GM23338 (cell line): ENCODE results near the gene TBX19. TPM values are rescaled to one million over a fixed set of nuclear protein-coding genes. Genes with fewer than 3 reads are reported as not detected.
"Not testable (repeated sequence)": the region's sequence is repeated elsewhere in the genome, so short reads cannot be mapped to it uniquely, and the experiment has no call there.

ENCODE experiments used
- ATAC-seq: fragments of 200-7000 bp; cut with Tn5 transposase; 3 replicates; pipeline ENCODE4 v1.9.1; 2020
- DNase-seq: peaks from one replicate; pipeline ENCODE4 v3.0.0-alpha.2; 2015; ENCODE audit warnings: low spot score
- H2AFZ ChIP-seq: fragments of 200-600 bp; sonication (generic); 2 replicates; pipeline ENCODE4 v1.8.0; 2016; ENCODE audit warnings: antibody characterized with exemption, mild to moderate bottlenecking, moderate library complexity
- H3F3A ChIP-seq: fragments of 200-600 bp; sonication (generic); replicated peaks from 2 replicates; pipeline ENCODE4 v1.8.0; 2017; ENCODE audit warnings: antibody characterized with exemption, mixed run types, low read depth
- H3K27ac ChIP-seq: fragments of 200-600 bp; sonication (generic); 2 replicates; pipeline ENCODE4 v1.6.1; 2016; ENCODE audit warnings: low read depth
- H3K27me3 ChIP-seq: fragments of 200-600 bp; sonication (generic); 2 replicates; pipeline ENCODE4 v1.8.0; 2016; ENCODE audit warnings: mild to moderate bottlenecking, mixed run types, moderate library complexity; ENCODE audit not compliant: insufficient read depth
- H3K36me3 ChIP-seq: fragments of 200-600 bp; sonication (generic); 2 replicates; pipeline ENCODE4 v1.8.0; 2016; ENCODE audit warnings: mild to moderate bottlenecking; ENCODE audit not compliant: insufficient read depth
- H3K4me1 ChIP-seq: fragments of 200-600 bp; sonication (generic); 2 replicates; pipeline ENCODE4 v1.8.0; 2016; ENCODE audit warnings: mild to moderate bottlenecking, moderate library complexity; ENCODE audit not compliant: insufficient read depth
- H3K4me2 ChIP-seq: fragments of 200-600 bp; sonication (generic); 2 replicates; pipeline ENCODE4 v1.7.1; 2017; ENCODE audit warnings: mixed run types
- H3K4me3 ChIP-seq: fragments of 200-600 bp; sonication (generic); 2 replicates; pipeline ENCODE4 v1.6.1; 2016; ENCODE audit warnings: mixed run types
- H3K79me2 ChIP-seq: fragments of 200-600 bp; sonication (generic); replicated peaks from 2 replicates; pipeline ENCODE4 v1.8.0; 2017; ENCODE audit warnings: mild to moderate bottlenecking; ENCODE audit not compliant: insufficient read depth
- H3K9me2 ChIP-seq: fragments of 200-600 bp; sonication (generic); 2 replicates; pipeline ENCODE4 v1.8.0; 2017; ENCODE audit not compliant: insufficient read depth
- H4K20me1 ChIP-seq: fragments of 200-600 bp; sonication (generic); replicated peaks from 2 replicates; pipeline ENCODE4 v1.8.0; 2017; ENCODE audit warnings: mild to moderate bottlenecking; ENCODE audit not compliant: insufficient read depth
- H3K27ac Mint-ChIP-seq: 2 replicates; pipeline ENCODE4 v1.8.0; 2020; ENCODE audit warnings: inconsistent platforms, mild to moderate bottlenecking, moderate library complexity, mixed read lengths
- H3K27me3 Mint-ChIP-seq: 3 replicates; pipeline ENCODE4 v1.8.0; 2022; ENCODE audit warnings: low read depth, mild to moderate bottlenecking, moderate library complexity, mixed read lengths, inconsistent platforms; ENCODE audit not compliant: insufficient read depth, poor library complexity
- H3K36me3 Mint-ChIP-seq: 3 replicates; pipeline ENCODE4 v1.8.0; 2021; ENCODE audit warnings: low read depth, mild to moderate bottlenecking, inconsistent platforms, moderate library complexity, mixed read lengths
- H3K4me1 Mint-ChIP-seq: 3 replicates; pipeline ENCODE4 v1.8.0; 2020; ENCODE audit warnings: mild to moderate bottlenecking, inconsistent platforms, mixed read lengths
- H3K4me3 Mint-ChIP-seq: 3 replicates; pipeline ENCODE4 v1.8.0; 2021; ENCODE audit warnings: moderate library complexity, mild to moderate bottlenecking, inconsistent platforms, mixed read lengths
- H3K9me3 Mint-ChIP-seq: 3 replicates; pipeline ENCODE4 v1.8.0; 2020; ENCODE audit warnings: moderate library complexity, mild to moderate bottlenecking, inconsistent platforms, mixed read lengths
- CTCF ChIP-seq, 2 experiments: fragments of 200-600 bp in 1 of 2; sonication (generic) in 1 of 2; conservative IDR thresholded peaks; 2 replicates each; pipeline versions ENCODE4 v1.5.1 to v1.6.1; 2016 to 2017; ENCODE audit warnings: antibody characterized with exemption in 2 of 2, low read depth in 2 of 2, mild to moderate bottlenecking in 2 of 2, moderate library complexity in 1 of 2
- ETS1 ChIP-seq: IDR thresholded peaks from 2 replicates; pipeline ENCODE4 v1.6.1; 2016; ENCODE audit warnings: antibody characterized with exemption
- EZH2phosphoT487 ChIP-seq: fragments of 200-600 bp; sonication (generic); IDR thresholded peaks from one replicate; pipeline ENCODE4 v1.8.1; 2018; ENCODE audit warnings: antibody characterized with exemption; ENCODE audit not compliant: unreplicated experiment
- JUNB ChIP-seq: IDR thresholded peaks from one replicate; pipeline ENCODE4 v1.6.1; 2016; ENCODE audit warnings: antibody characterized with exemption; ENCODE audit not compliant: unreplicated experiment
- NANOG ChIP-seq: IDR thresholded peaks from 2 replicates; pipeline ENCODE4 v1.6.1; 2016; ENCODE audit warnings: antibody characterized with exemption, borderline replicate concordance
- POLR2AphosphoS5 ChIP-seq: IDR thresholded peaks from 2 replicates; pipeline ENCODE4 v1.6.1; 2016; ENCODE audit warnings: antibody characterized with exemption, low read depth
- STAT1 ChIP-seq: IDR thresholded peaks from one replicate; pipeline ENCODE4 v1.6.1; 2016; ENCODE audit warnings: antibody characterized with exemption; ENCODE audit not compliant: unreplicated experiment
- ZNF331 ChIP-seq: fragments of 250-450 bp; sonication (Bioruptor Pico); IDR thresholded peaks from 2 replicates; pipeline ENCODE4 v1.5.0; 2020; ENCODE audit warnings: low read depth, mild to moderate bottlenecking, moderate library complexity
- ZNF462 ChIP-seq: fragments of 250-450 bp; sonication (Bioruptor Pico); IDR thresholded peaks from 2 replicates; pipeline ENCODE4 v1.5.0; 2020; ENCODE audit warnings: mild to moderate bottlenecking, moderate library complexity
- polyA plus RNA-seq: library from polyadenylated mRNA; unstranded; fragments of >200 nt; fragmentation: Nextera tagmentation; extraction: Ambion mirVana; gene quantifications from 2 replicates; pipeline ENCODE4 v1.2.1, GENCODE V29; 2016
- total RNA-seq: library from RNA; depleted of rRNA; stranded (reverse); fragments of >200 nt; shearing (Covaris generic); gene quantifications from 2 replicates; pipeline ENCODE4 v1.2.3, GENCODE V29; 2014

TBX19 gene
- total and polyA plus RNA-seq, 2 experiments from 2014 or later = 0.76 to 1.1 TPM

- not testable (repeated sequence) for H3K27me3 Mint-ChIP-seq, H3K4me2 ChIP-seq, H3K27ac Mint-ChIP-seq, H3K27me3 ChIP-seq, ATAC-seq, H4K20me1 ChIP-seq, H3K4me1 Mint-ChIP-seq, H3K9me3 Mint-ChIP-seq, H3K79me2 ChIP-seq, H3K9me2 ChIP-seq, H3F3A ChIP-seq, H3K4me3 Mint-ChIP-seq, H3K27ac ChIP-seq, H3K36me3 ChIP-seq, H3K36me3 Mint-ChIP-seq, DNase-seq, H3K4me1 ChIP-seq
- 0 out of 2 replicates have a peak overlapping the region, but pooled peaks have one; percentile 80 for H2AFZ ChIP-seq
- H3K4me3 ChIP-seq = 0 out of 2 replicates have a peak overlapping the region, but pooled peaks have one; percentile 6
Observed at GRCh38 chr1:168354335-168355269, 73.9 kb downstream of the TBX19 start.

- ATAC-seq (no peak), DNase-seq (no peak)
- no peak overlapping the region for H3K4me3 ChIP-seq
- no peaks in the 10 kb centered on the region for H4K20me1 ChIP-seq
- H3K4me2 ChIP-seq = no peak overlapping the region
- Mint-ChIP-seq H3K36me3 (no peaks in the 10 kb centered on the region), H3K27me3 (peaks cover 2% of the 10 kb centered on the region), H3K9me3 (no peaks in the 10 kb centered on the region), H3K4me3 (no peak overlapping the region), H3K4me1 (no peaks in the 10 kb centered on the region; the same call in 2 of the 3 replicates), H3K27ac (no peak overlapping the region)
- no peak for TF ChIP-seq CTCF (conservative IDR thresholded peaks at IDR 0.05; ENCODE audit: low read depth in 2 of 2)
- TF ChIP-seq JUNB = no peak
- TF ChIP-seq NANOG = no peak
- no peak for TF ChIP-seq EZH2phosphoT487
- TF ChIP-seq ZNF331 (CRISPR knock-in tag) = no peak
- TF ChIP-seq ETS1 = no peak
- TF ChIP-seq STAT1 = no peak
- TF ChIP-seq ZNF462 (CRISPR knock-in tag) = no peak
- no peak for TF ChIP-seq POLR2AphosphoS5
- H3K79me2 ChIP-seq = no peaks in the 10 kb centered on the region; the same call in 1 of the 2 replicates
- H3F3A ChIP-seq = no peaks in the 10 kb centered on the region
- no peaks in the 10 kb centered on the region for H3K4me1 ChIP-seq
- H3K27ac ChIP-seq = no peak overlapping the region
- H3K27me3 ChIP-seq = no peaks in the 10 kb centered on the region
- H3K36me3 ChIP-seq = no peaks in the 10 kb centered on the region
- H2AFZ ChIP-seq = no peak overlapping the region
- H3K9me2 ChIP-seq = no peaks in the 10 kb centered on the region
Observed at GRCh38 chr1:168360151-168361021, 79.7 kb downstream of the TBX19 start.
